Measurements from ENCODE around the gene SLC16A9.
"Not testable (repeated sequence)": the region's sequence is repeated elsewhere in the genome, so short reads cannot be mapped to it uniquely, and the experiment has no call there.

Gene SLC16A9

DNA sequence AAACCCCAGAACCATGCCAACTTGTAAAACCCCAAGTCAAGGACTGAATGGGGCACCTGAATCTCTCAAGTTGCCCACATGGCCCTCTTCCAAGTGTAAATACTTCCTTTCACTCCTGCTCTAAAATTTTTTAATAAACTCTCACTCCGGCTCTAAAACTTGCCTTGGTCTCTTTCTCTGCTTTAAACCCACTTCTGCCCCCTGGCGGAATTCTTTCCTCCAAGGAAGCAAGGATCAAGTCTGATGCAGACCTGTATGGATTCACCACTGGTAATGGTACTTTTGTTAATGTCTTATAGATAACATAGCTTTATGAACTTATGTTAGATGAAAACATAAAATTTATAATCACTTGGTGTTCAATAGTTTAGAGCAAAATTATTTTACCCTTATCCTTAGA, 33.8 kb downstream of the SLC16A9 start:
- DNase-seq (ENCODE audit: low read depth), result no peak

DNA sequence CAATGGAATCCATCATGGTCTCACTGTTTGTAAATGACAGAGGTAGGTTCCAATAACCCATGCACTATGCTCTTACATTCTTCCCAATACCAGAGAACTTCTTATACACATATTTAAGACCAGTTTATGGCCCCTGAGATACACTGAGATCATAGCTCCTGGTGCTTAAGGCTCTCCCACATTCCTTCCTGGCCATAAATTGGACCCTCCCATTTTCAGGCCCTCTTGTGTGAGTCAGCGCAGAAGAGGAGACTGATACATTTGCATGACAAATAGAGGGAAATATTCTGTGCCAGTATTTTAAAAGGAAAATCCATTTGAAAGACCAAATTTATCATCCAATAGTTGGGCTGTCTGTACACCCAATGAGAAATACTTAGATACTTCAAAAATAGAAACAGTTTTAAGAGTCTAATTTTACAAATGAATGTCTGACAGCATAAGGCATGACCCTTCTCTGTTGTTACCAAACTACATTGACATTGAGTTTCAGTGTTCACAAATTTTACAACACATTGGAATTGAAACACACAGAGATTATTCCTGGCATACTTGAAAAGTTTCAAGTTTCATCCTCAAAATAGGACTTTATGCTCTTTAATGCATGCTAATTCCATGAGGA, 35.3 kb downstream of the SLC16A9 start:
- no peak for DNase-seq (ENCODE audit: low read depth)

DNA sequence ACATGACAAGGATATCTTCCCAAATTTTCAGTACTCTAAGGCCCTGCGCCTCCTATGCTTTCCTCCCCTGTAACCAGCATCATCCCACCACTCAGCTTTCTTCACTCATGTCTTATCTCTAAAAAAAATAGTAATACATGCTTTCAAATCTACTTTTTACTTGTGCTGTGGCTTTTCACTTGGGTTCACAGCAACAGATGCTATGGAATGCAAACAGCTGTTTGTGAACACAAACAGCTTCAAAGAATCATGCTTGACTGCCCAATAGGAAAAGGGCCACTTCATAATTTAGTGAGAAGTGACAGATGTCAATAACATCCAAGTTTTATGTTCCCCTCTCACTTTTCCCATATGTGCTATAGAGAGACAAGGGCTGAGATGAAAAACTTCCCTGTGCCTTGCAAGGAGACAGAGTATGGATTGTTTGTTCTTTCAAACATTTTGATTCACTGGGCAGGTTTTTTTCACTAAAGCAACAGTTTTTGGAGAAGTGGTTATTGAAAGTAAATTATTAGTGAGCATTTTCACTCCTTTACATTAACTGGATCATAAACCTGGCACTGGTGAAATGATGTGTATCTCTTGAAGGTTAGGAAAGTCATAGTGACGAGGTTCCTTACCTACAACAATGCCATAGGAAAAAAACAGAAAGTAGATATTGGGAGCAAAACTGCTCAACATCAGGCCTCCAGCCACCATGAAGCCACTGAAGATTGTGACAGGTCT, 37.3 kb downstream of the SLC16A9 start:
- DNase-seq (ENCODE audit: low read depth), result no peak

DNA sequence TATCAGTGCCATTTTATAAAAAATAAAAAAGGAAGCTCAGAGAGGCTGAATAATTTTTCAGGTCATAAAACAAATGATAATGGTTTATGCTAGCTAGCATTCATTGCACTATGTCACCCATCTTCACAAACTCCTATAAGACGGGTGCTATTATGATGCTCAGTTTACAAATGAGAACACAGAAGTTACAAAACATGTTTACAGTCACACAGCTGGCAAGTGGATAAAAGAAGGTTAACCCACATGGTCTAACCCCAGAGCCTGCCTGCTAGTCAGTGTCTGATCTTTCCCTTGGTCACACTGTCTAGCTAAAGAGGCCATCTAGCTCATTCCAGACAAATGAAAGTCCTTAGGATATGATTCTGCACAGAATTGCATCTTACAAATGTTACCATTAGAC, 39.4 kb downstream of the SLC16A9 start:
- no peak for DNase-seq (ENCODE audit: low read depth)

DNA sequence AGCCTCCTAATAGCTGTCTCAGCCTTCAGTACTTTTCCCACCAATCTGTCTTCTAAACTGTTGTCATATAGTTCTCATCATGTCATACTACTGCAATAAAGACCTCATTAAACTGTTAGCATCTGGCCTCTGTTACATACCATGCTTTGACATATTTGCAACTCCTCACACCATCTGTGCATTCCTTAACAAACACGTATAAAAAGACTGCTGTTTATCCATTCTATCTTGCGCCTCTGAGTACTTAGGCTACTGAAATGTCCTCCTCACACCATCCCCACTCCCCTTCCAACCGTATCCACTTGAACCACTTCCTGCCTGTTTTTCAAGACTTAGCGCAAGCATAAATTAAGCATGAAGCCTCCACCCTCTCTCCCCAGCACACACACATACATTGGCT, 41.6 kb downstream of the SLC16A9 start:
- DNase-seq (ENCODE audit: low read depth), result no peak

DNA sequence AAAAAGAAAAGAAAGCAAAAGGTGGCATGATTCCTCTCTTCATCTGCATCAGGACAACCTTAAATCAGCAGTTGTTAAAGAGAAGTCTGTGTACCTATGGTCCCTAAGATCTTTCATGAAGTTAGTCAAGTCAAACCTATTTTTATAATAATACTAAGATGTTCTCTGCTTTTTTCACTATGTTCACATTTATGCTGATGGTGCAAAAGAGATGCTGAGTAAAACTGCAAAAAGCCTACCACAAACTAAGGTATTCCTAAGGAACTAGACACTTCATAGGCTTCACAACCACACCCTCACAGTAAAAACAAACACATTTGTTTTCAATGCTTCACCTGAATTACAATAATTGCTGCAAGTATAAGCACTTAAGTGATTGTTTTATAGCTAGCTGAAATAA, 43.3 kb downstream of the SLC16A9 start:
- DNase-seq (ENCODE audit: low read depth), result no peak

DNA sequence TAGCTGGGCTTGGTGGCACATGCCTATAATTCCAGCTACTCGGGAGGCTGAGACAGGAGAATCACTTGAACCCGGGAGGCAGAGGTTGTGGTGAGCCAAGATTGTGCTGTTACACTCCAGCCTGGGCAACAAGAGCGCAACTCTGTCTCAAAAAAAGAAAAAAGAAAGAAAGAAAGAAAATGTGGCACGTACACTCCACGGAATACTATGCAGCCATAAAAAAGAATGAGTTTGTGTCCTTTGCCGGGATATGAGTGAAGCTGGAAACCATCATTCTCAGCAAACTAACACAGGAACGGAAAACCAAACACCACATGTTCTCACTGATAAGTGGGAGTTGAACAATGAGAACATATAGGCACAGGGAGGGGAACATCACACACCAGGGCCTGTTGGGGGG, 46.4 kb downstream of the SLC16A9 start:
- not testable (repeated sequence) for DNase-seq (ENCODE audit: low read depth)

DNA sequence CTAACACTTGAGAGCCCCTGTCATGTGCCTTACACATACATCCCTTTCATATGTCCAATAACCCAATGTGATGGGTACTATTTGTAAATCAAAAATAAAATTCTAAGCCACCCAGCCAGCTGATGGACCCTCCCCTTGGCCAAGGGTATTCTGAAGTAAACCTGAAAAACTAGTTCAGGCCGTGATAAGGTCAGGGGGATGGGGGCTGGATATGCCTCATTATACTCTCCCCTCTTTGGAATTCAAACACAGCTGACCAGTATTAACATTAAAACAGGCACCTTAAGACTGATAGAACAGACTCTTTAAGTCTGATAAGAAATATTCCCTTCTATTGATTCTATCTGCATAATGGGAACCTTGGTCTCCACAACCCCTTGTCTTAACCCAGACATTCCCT, 51.9 kb downstream of the SLC16A9 start:
- DNase-seq (ENCODE audit: low read depth), result no peak

DNA sequence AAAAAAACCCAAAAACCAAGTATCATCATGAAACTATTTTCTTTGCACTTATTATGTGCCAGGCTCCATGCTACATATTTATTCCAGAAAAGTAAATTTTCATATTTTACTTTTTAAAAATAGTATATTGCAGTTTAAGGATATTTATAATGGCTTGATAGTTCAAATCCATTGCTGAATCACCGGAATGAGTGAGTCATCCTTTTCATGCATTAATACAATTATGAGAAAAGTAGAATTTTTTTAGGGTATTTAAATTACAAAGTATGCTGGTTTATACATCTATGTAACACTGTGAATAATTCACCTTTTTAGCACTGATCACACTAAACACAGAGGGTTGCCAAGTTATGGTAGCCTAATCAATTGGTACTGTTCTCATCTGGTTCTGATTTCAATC, 54.3 kb downstream of the SLC16A9 start:
- no peak for DNase-seq (ENCODE audit: low read depth)

DNA sequence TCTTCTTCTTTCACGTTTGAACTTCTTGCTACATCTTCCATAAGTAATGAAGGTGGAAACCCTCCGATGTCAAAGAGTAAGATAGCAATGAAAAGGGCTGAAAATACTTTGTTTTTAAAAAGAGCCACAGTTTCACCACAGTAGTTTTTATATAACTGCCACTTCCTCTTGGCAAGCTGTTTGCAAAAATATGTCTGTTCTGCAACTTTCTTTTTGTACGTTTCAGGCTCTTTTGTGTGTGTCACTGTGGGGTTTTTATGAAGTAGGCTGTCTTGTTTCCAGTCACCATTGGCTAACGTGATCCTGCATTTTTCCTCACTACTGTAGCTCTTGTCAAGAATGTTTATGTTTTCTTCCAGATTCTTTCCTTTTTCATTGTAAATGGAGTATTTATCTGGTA, 55.6 kb downstream of the SLC16A9 start:
- no peak for DNase-seq (ENCODE audit: low read depth)

DNA sequence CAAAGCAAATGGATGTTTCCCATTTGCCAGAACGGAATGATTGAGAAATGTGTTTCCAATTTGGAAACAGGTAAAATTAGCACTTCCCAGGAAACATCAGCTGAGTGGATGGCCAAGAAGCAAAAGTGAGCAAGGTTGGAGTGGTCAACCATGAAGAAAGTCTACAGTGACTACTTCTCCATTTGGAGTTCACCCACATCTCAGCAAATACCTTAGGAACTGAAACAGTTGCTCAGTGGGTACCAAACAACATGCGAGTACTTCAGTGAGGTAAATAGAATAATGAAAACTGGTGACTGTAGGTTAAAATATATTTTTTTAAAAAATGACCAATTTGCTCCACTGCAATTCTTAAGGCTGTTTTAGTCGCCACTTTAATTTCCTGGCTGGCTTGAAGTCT, 57.7 kb downstream of the SLC16A9 start:
- no peak for DNase-seq (ENCODE audit: low read depth)

DNA sequence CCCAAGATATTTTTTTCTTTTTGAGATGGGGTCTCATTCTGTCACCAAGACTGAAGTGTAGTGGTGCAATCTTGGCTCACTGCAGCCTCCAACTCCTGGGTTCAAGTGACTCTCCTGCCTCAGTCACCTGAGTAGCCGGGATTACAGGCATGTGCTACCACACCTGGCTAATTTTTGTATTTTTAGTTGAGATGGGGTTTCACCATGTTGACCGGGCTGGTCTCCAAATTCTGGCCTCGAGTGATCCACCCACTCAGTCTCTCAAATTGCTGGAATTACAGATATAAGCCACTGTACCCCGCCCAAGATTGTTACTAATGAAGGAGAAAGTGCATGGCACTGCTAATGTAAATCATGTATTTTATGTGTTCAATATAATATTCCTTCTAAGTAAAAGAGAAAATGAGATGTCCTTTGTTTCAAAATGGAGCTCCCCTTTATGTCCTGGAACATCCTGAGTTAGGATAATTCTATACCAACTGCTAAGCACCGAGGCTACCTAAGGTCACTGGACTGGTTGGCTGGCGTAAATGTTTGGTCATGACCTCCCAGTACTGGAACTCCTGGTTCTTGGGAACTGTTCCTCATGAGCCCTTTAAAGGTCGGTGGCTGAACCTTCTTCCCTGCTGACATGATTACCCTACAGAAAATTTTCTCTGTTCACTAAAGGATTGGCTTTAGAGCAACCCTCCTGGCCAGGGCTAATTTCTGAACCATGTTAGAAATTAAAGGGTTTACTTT, 59.9 kb downstream of the SLC16A9 start:
- no peak for DNase-seq (ENCODE audit: low read depth)

DNA sequence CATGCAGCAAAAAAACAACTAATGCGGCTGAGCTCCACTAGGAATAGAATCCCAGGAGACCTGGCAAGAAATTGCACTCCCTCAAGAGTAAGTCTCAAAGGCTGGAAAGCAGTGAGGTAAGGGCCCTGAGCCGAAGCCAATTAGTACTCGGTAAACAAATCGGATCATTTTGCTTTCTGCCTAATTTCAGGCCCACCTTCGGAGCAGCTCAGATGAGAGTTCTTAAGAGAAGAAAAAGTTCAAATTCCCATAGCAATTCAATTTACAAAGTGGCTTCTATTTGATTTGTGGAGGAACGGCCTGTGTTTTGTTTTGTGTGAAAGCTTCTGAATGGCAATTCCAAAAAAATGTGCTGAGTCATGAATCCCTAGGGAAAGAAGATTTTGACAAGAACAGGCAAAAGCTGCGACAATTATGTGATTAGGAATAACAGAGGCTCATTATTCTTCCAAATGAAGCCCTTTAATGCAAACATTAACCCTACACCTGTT, 60.9 kb downstream of the SLC16A9 start:
- no peak for DNase-seq (ENCODE audit: low read depth)

DNA sequence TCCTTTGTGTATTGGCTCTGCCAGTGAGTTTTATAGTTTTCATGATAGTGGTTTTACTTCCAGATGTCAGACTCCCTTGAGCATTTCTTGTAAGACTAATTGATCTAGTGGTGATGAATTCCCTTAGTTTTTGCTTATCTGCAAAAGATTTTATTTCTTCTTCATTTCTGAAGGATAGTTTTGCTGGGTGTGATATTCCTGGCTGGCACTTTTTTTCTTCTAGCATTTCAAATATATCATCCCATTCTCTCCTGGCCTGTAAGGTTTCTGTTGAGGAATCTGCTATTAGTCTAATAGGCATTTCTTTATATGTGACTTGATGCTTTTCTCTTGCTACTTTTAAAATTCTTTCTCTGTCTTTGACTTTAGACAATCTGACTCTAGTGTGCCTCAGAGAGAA, 64.8 kb downstream of the SLC16A9 start:
- no peak for DNase-seq (ENCODE audit: low read depth)

DNA sequence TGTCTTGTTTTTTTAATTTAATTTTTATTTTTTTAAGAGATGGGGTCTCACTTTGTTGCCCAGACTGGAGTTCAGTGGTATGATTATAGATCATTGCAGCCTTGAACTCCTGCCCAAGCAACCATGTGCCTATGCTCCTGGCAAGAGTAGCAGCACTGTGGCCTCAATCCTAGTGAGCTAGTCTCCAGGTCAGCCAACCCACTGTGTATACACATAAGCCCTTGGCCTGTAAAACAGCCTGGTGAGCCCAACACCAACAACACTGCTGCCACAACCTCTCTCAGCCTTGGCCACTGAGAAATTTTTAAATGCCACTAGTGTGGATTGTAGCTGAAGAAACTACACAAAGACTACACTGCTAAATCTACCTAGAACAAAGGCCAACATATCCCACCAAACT, 68.0 kb downstream of the SLC16A9 start:
- DNase-seq (ENCODE audit: low read depth), result not testable (repeated sequence)

DNA sequence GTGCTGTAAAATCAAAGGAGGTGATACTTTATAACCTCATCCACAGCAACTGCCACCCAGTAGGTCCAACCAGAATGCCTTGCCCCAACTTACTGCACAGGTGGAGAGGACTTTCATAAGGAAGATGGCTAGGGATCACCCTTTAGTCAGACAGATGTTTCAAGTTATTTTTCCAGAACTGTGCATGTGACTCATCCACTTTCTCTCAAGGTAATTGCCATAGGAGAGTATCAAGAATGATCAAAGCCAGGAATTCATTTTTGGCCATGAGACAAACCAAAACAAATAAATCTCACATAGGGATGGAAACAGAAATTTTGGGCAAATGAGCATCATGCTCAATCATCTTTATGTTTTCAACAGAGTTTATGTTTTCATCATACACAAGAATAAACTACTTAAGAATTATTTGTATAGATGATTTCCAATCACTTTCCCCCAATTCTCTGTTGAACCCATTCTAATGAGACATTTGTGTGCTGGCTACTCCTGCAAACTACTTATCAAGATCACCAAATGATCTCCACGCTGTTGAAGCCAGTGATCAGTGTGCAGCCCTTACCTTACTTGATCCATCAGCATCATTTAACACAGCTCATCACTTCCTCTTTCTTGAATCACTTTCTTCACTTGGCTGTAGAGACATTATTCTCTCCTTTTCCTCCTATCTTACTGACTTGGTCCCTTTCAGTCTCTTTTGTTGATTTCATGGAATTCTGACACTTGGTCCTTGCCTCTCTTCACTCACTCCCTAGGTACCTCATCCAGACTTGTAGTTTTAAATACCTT, 74.0 kb downstream of the SLC16A9 start:
- no peak for DNase-seq (ENCODE audit: low read depth)

DNA sequence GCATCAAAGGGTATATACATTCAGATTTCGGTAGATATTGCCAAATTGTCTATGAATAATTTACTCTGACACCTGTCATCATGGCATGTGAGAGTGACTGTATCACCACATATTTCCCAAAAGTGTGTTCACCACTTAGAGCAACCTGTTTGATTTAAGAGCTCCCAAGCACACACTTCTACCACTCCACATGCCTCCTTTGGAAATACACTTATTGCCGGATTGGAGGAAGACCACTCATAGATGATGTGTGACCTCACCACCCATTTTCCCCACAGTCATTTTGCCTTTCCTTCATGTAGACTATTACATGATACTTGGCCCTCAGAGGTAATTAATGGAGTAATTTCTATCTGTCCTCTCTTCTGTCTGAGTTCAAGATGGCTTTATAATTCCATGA, 75.5 kb downstream of the SLC16A9 start:
- DNase-seq (ENCODE audit: low read depth), result no peak

DNA sequence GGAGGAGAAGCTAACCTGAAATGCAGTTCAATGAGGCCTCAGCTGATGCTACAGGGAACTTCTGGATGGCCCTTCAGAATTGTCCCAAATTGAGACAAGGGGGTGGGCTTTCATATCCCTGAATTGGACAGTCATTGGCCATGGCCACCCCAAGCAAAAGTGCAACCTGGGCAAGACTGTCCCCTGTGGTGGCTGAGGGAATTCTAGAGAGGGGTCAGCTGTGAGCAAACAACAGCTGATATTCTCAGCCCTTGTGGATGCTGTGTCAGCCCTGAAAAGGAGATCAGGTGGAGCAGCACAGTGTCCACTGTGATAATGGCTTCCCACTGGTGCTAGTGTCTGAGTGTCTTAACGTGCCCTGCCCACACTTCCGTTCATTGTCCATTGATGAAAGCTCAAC, 76.6 kb downstream of the SLC16A9 start:
- DNase-seq (ENCODE audit: low read depth), result no peak

DNA sequence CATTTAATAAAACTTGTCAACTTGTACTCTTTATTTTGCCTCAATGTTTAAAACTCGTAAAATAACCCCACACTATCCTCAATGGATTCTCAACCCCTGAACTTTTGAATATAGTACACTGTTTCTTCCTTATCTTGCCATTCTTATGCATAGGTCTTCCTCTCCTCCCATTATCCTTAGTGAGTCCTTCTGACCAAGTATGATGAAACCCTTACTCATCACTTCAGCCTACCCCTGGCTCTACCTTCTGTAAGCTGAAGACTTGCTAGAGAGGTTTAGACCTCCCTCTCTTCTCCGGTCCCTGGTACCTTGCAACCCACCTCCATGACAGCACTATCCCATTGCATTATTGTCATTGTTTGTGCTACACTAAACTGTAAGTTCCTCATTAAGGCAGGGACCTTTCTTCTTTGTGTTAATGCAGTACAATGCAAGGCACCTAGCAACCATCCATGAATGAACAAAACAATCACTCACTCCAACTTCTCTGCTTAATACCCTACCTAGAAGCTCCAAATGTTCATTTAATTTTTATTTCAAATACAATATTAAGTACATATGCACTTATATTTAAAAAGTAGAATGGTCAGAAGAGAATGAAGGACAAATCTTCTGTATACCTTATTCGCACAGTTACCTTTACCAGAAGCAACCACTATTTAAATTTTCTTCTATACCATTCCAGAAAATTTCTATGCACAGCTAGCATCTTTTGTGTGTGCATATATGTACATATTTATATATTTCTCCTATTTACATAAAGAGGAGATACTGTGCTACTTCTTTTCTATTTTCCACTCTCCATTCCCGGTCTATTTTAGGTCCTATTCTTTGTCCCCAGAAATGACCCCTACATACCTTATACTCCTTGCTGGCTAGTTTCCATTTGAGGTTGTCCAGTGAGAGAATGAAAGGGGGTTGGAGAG, 77.5 kb downstream of the SLC16A9 start:
- DNase-seq (ENCODE audit: low read depth), result no peak

DNA sequence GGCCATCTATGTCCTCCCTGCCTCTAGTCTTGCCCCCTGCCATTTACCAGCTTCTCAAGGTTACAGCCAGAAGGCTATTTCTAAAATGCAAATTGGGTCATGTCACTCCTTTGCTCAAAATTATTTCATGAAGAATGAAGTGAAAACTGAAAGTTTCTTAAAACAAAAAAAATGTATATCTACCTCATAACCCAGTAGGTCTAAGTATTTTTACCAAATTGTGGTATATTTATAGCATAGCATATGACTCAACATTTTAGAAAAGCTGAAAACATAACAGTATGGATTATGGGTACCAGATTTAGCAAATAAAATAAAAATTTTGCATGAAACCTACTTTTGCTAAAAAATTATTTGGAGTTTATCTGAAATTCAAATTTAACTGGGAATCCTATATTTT, 78.4 kb downstream of the SLC16A9 start:
- DNase-seq (ENCODE audit: low read depth), result no peak

DNA sequence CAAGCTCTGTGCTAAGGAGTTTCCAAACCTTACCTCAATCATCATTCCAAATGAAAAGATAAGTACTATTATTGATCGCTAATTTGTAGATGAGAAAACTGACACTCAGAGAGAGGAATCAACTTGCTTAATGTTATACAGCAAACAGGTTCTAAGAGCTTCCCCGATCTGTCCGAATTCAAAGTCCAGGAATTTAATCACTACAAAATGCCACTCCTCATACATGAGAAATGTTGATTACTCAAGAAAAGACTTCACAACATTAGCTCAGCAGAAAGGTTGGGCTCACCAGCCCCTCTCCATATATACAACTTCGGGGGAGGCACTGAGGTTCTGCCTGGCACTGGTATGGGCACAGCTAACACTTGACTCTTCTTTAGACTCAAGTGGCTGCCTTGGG, 80.7 kb downstream of the SLC16A9 start:
- no peak for DNase-seq (ENCODE audit: low read depth)
